Right lobe of liver (tissue), 6 donors: ENCODE data around the gene RTF2. TPM values are rescaled to one million over a fixed set of nuclear protein-coding genes. Genes with fewer than 3 reads are reported as not detected.
A peak's percentile ranks its signal among the peaks of the same experiment; 100 is the strongest.

Source experiments
- ATAC-seq, 4 donors: fragments of 200-7000 bp; cut with Tn5 transposase; one replicate each; pipeline ENCODE4 v1.9.1; 2020; ENCODE audit warnings: mild to moderate bottlenecking in 4 of 4, moderate library complexity in 4 of 4
- DNase-seq, 3 donors: peaks; one replicate each; pipeline ENCODE4 v3.0.0-alpha.2; 2020
- H3K27ac ChIP-seq, 3 donors: fragments of 200-600 bp; one replicate each; pipeline ENCODE4 v1.8.0; 2022
- H3K27me3 ChIP-seq, 2 donors: fragments of 200-600 bp; one replicate each; pipeline ENCODE4 v1.8.0; 2022
- H3K36me3 ChIP-seq, 4 donors: fragments of 200-600 bp; sonication (generic) in 1 of 4; one replicate each; pipeline versions ENCODE4 v1.5.1 to v1.8.0; 2017 to 2022; ENCODE audit warnings: control low read depth in 1 of 4
- H3K4me1 ChIP-seq, 4 donors: fragments of 200-600 bp; sonication (generic) in 1 of 4; one replicate each; pipeline versions ENCODE4 v1.5.1 to v1.8.0; 2017 to 2022; ENCODE audit warnings: control low read depth in 1 of 4
- H3K4me3 ChIP-seq, 3 donors: fragments of 200-600 bp; one replicate each; pipeline ENCODE4 v1.8.0; 2022
- H3K9me3 ChIP-seq, 4 donors: fragments of 200-600 bp; sonication (generic) in 1 of 4; one replicate each; pipeline versions ENCODE4 v1.5.1 to v1.8.0; 2017 to 2022; ENCODE audit warnings: control low read depth in 1 of 4
- POLR2A ChIP-seq: fragments of 450-650 bp; IDR thresholded peaks from one replicate; pipeline ENCODE4 v1.6.1; 2017; ENCODE audit warnings: antibody characterized with exemption, mild to moderate bottlenecking
- WGBS: methylation state at CpG from one replicate; pipeline ENCODE4 v1.1.6; 2018; ENCODE audit warnings: low coverage, low lambda C conversion rate; ENCODE audit not compliant: insufficient coverage; ENCODE audit errors: missing lambda C conversion rate; 5-methylcytosine and 5-hydroxymethylcytosine counted together
- intact Hi-C, 2 donors: fragments of 100-400 bp; cut with DNase I; formaldehyde crosslinking; loops; one replicate each; pipeline versions ENCODE4 v1.11.2 to v1.14.1; 2022
- total RNA-seq, 6 experiments: library from RNA; depleted of rRNA in 2 of 6; stranded (reverse); fragments of >200 nt in 2 of 6; fragmentation: NEBNext Ultra II Directional in 3 of 6; extraction: Animal tissue kit (Norgen Biotek cat#: 25700) in 3 of 6; gene quantifications; one replicate each; pipeline versions ENCODE4 v1.1.0 to v1.2.4, GENCODE V29; 2016 to 2023
- TF ChIP-seq, protein P1 (sequence below), 4 donors: fragments of 200-600 bp in 3 of 4; fragments of 450-650 bp in 1 of 4; IDR thresholded peaks; one replicate each; pipeline versions ENCODE4 v1.5.1 to v1.8.0; 2016 to 2022; ENCODE audit warnings: antibody characterized with exemption in 4 of 4, mild to moderate bottlenecking in 2 of 4
- donor health status: DM: no; HTN: yes; CAD: no.
- donor health status: DM: no; HTN: no; CAD: no.
- donor health status: DM: no; HTN: no; CAD: no.
- donor health status: DM: no; HTN: yes; CAD: no.
- donor health status: DM: no; HTN: yes; CAD: no.

The RTF2 gene
- total RNA-seq, 6 experiments from 2014 or later, result 29.9 to 40.1 (median 32.6) TPM

DNA sequence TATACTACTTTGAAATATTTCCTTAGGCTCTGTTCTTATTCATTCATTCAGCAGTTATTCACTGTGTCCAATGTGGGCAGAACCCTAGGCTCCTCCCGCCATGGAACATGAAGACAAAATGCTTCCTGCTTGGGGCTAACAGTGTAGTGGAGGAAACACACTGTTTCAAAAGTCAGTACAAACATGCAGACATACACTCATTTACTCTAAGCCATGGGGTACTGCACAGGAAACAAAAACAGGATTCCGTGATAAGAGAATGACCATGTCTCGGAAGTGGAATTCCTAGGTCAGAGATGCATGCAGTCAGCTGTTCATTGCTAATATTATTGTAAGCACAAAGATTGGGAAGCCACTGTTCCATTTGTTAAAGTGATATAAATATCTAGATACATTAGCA, 37.7 kb downstream of the RTF2 start:
- H3K27me3 ChIP-seq, result no peaks in the 10 kb centered on the region
- H3K36me3 ChIP-seq, result no peaks in the 10 kb centered on the region
- intact Hi-C loops, result no loop called here
- 46% methylated on average over 3 of the region's 3 CpGs for WGBS
- H3K27ac ChIP-seq, result no peak overlapping the region
- H3K9me3 ChIP-seq, result no peaks in the 10 kb centered on the region
- no peak overlapping the region for H3K4me3 ChIP-seq
- H3K4me1 ChIP-seq, result no peaks in the 10 kb centered on the region
- peak; percentile 65 to 93 (median 88) for ATAC-seq
- TF ChIP-seq POLR2A, result no peak
- TF ChIP-seq, protein P1, sequence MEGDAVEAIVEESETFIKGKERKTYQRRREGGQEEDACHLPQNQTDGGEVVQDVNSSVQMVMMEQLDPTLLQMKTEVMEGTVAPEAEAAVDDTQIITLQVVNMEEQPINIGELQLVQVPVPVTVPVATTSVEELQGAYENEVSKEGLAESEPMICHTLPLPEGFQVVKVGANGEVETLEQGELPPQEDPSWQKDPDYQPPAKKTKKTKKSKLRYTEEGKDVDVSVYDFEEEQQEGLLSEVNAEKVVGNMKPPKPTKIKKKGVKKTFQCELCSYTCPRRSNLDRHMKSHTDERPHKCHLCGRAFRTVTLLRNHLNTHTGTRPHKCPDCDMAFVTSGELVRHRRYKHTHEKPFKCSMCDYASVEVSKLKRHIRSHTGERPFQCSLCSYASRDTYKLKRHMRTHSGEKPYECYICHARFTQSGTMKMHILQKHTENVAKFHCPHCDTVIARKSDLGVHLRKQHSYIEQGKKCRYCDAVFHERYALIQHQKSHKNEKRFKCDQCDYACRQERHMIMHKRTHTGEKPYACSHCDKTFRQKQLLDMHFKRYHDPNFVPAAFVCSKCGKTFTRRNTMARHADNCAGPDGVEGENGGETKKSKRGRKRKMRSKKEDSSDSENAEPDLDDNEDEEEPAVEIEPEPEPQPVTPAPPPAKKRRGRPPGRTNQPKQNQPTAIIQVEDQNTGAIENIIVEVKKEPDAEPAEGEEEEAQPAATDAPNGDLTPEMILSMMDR (IDR thresholded peaks at IDR 0.05), result no peak
- DNase-seq, result no peak

DNA sequence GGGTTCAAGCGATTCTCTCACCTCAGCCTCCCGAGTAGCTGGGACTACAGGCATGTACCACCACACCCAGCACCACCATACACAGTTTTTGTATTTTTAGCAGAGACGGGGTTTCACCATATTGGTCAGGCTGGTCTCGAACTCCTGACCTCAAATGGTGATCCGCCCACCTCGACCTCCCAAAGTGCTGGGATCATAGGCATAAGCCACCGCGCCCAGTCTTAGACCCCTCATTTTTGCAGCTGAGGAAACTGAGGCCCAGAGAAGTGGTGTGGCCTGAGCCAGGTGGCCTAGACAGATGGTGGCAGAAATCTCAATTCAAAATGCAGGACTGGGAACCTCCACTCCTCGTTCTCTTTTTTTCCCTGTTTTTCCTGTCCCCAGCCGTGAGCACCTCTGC, 43.5 kb downstream of the RTF2 start:
- TF ChIP-seq, protein P1 (IDR thresholded peaks at IDR 0.05), result no peak
- no peak for TF ChIP-seq POLR2A
- 85% methylated on average over 3 of the region's 10 CpGs for WGBS
- ATAC-seq, result no peak
- H3K4me1 ChIP-seq, result no peaks in the 10 kb centered on the region
- no peak overlapping the region for H3K4me3 ChIP-seq
- intact Hi-C loops, result no loop called here
- no peaks in the 10 kb centered on the region for H3K9me3 ChIP-seq
- no peak for DNase-seq
- H3K27me3 ChIP-seq, result no peaks in the 10 kb centered on the region
- peaks cover 0 to 22% (median under 1%) of the 10 kb centered on the region in 4 donors for H3K36me3 ChIP-seq
- H3K27ac ChIP-seq, result no peak overlapping the region

DNA sequence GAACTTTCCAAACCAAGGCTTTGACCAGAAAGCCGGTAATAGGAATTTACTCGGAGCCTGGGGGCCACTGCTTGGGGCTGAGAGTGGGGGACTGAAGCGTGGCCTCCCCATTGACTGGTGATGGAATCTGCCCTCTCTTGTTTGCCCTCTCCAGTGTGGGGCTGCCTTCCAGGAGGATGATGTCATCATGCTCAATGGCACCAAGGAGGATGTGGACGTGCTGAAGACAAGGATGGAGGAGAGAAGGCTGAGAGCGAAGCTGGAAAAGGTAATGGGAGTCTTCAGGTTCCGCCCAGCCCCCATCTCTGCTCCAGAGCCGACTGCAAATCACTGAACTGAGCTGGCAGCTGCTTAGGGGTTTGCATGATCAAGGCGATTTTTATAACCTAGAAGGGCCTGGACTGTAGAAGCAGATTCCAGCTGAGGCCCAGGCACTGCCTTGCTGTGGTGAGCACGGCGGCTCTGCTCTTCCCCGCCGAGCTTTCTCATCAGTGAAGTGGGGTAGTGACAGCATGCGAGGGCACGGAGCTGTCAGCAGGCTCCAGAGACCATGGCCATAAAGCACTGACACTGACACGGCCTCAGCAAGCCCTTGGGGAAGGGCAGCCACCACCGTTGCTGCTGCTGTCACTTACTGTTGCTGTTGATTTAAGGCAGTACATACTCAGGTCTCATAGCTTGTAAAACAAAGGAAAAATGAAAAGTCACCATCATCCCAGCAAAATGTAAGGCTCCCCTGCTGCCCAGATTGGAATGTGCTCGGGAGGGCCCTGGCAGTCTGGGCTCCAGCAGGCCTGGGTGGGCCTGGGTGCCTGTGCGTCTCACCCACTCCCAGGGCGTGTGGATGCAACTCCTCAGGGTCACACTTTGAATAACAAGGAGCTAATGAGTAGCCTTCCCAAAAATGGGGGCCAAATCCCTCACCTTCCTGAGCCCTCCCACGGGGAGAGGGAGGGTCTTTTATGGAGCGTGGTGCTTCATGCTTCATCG, 45.0 kb downstream of the RTF2 start:
- no peak for TF ChIP-seq POLR2A
- TF ChIP-seq, protein P1 (IDR thresholded peaks at IDR 0.05), result no peak
- H3K9me3 ChIP-seq, result no peaks in the 10 kb centered on the region
- H3K4me1 ChIP-seq, result no peaks in the 10 kb centered on the region
- no peak for ATAC-seq
- no peak overlapping the region for H3K27ac ChIP-seq
- H3K36me3 ChIP-seq, result peaks cover 0 to 38% (median 12%) of the 10 kb centered on the region in 4 donors
- WGBS, result 83% methylated on average over 5 of the region's 22 CpGs
- intact Hi-C loops, result no loop called here
- H3K4me3 ChIP-seq, result no peak overlapping the region
- DNase-seq, result no peak
- no peaks in the 10 kb centered on the region for H3K27me3 ChIP-seq

DNA sequence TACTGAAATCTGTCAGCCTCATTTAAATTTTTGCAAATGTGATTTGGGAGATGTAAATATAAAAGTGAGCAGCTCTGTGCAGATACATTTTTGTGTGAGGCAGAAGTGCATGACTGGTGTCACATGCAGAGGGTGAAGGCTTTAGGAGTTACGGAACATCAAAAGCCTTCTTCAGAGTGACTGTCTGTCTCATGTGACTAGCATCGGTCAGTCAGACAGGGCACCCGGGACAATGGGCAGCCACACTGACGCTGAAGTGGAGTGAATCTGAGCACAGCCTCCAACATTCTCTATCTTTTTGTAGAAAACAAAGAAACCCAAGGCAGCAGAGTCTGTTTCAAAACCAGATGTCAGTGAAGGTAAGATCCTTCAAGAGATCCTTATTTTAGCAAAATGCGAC, 48.2 kb downstream of the RTF2 start:
- no peak overlapping the region for H3K4me3 ChIP-seq
- TF ChIP-seq POLR2A, result no peak
- TF ChIP-seq, protein P1 (IDR thresholded peaks at IDR 0.05), result no peak
- no peaks in the 10 kb centered on the region for H3K27me3 ChIP-seq
- WGBS, result 100% methylated on average over 1 of the region's 5 CpGs
- ATAC-seq (no peak), DNase-seq (no peak)
- H3K9me3 ChIP-seq, result no peaks in the 10 kb centered on the region
- H3K36me3 ChIP-seq, result peaks cover 0 to 50% (median 19%) of the 10 kb centered on the region in 4 donors
- H3K27ac ChIP-seq, result no peak overlapping the region
- H3K4me1 ChIP-seq, result no peaks in the 10 kb centered on the region
- intact Hi-C loops, result no loop called here
